ENCODE results near the gene MAML3. TPM values are rescaled to one million over a fixed set of nuclear protein-coding genes. Genes with fewer than 3 reads are reported as not detected.

MAML3 gene
- total and polyA plus RNA-seq, 2 of the 13 experiments (the other 11 are each of a cell fraction or from before 2014, with no cell fraction given), result 0.05 to 0.13 TPM

GRCh38 chr4:139689093-139689722 lies 464.8 kb downstream of the MAML3 start (continued):
- no peak; the same call in 1 of the 2 replicates for TF ChIP-seq ZSCAN5A (CRISPR knock-in tag; IDR thresholded peaks at IDR 0.05; ENCODE audit: borderline replicate concordance)
- no peak for TF ChIP-seq NFE2L2 (IDR thresholded peaks at IDR 0.05; ENCODE audit: low read length)
- no peak for TF ChIP-seq MATR3 (CRISPR knock-in tag; IDR thresholded peaks at IDR 0.05)
- TF ChIP-seq TARDBP (CRISPR knock-in tag; IDR thresholded peaks at IDR 0.05), result peak; percentile 84
- no peak for TF ChIP-seq SNAPC5 (CRISPR knock-in tag; IDR thresholded peaks at IDR 0.05; ENCODE audit: borderline replicate concordance)
- no peak for TF ChIP-seq ATF5 (CRISPR knock-in tag; IDR thresholded peaks at IDR 0.05; ENCODE audit: low read depth)
- peak; percentile 88 for TF ChIP-seq ASH2L (IDR thresholded peaks at IDR 0.05; ENCODE audit: insufficient read length, low read depth, low read length)
- TF ChIP-seq DDIT3 (CRISPR knock-in tag; IDR thresholded peaks at IDR 0.05), result no peak
- TF ChIP-seq PLRG1 (conservative IDR thresholded peaks at IDR 0.05), result no peak
- TF ChIP-seq TRIM24 (CRISPR knock-in tag; IDR thresholded peaks at IDR 0.05), result no peak
- no peak for TF ChIP-seq ZNF547 (CRISPR knock-in tag; IDR thresholded peaks at IDR 0.05)
- TF ChIP-seq ZZZ3 (CRISPR knock-in tag; IDR thresholded peaks at IDR 0.05; ENCODE audit: borderline replicate concordance), result no peak
- TF ChIP-seq THYN1 (CRISPR knock-in tag; IDR thresholded peaks at IDR 0.05; ENCODE audit: borderline replicate concordance, low read depth), result no peak
- no peak for TF ChIP-seq ZIK1 (CRISPR knock-in tag; IDR thresholded peaks at IDR 0.05; ENCODE audit: borderline replicate concordance, low read depth)
- TF ChIP-seq TBX2 (CRISPR knock-in tag; IDR thresholded peaks at IDR 0.05; ENCODE audit: borderline replicate concordance), result peak; percentile 86
- TF ChIP-seq YEATS2 (CRISPR knock-in tag; IDR thresholded peaks at IDR 0.05; ENCODE audit: borderline replicate concordance), result no peak
- TF ChIP-seq ZNF496 (CRISPR knock-in tag; IDR thresholded peaks at IDR 0.05; ENCODE audit: insufficient replicate concordance), result no peak
- TF ChIP-seq NONO (IDR thresholded peaks at IDR 0.05), result no peak
- TF ChIP-seq NONO (CRISPR knock-in tag; conservative IDR thresholded peaks at IDR 0.05), result peak; percentile 64; the same call in 1 of the 2 replicates
- peak; percentile 67; the same call in 1 of the 2 replicates for TF ChIP-seq ZNF292 (CRISPR knock-in tag; IDR thresholded peaks at IDR 0.05; ENCODE audit: borderline replicate concordance, low read depth)
- TF ChIP-seq ZNF446 (CRISPR knock-in tag; IDR thresholded peaks at IDR 0.05), result no peak
- peak; percentile 38; the same call in 1 of the 2 replicates for TF ChIP-seq SIX4 (CRISPR knock-in tag; IDR thresholded peaks at IDR 0.05)
- TF ChIP-seq MXI1 (IDR thresholded peaks at IDR 0.05; ENCODE audit: borderline replicate concordance, low read depth, low read length), result peak; percentile 48; the same call in 1 of the 3 replicates
- TF ChIP-seq ARHGAP35 (CRISPR knock-in tag; IDR thresholded peaks at IDR 0.05; ENCODE audit: borderline replicate concordance), result no peak
- no peak for TF ChIP-seq ZNF335 (CRISPR knock-in tag; IDR thresholded peaks at IDR 0.05)
- TF ChIP-seq ZBTB33 (CRISPR knock-in tag; IDR thresholded peaks at IDR 0.05), result peak; percentile 43; the same call in 1 of the 2 replicates
- TF ChIP-seq ATF1 (CRISPR knock-in tag; IDR thresholded peaks at IDR 0.05), result no peak

Data from HepG2 (cell line).